Body of pancreas (tissue), 4 donors: ENCODE measurements around the gene NRDE2.

Experiments used
- CTCF ChIP-seq, 7 experiments: fragments of 450-650 bp in 4 of 7; fragments of 200-600 bp in 3 of 7; sonication (generic) in 3 of 7; IDR thresholded peaks; one replicate each; pipeline ENCODE4 v1.5.1; 2016 to 2019; ENCODE audit warnings: antibody characterized with exemption in 7 of 7
- POLR2A ChIP-seq, 3 donors: fragments of 450-650 bp; IDR thresholded peaks; one replicate each; pipeline ENCODE4 v1.6.1; 2016; ENCODE audit warnings: antibody characterized with exemption in 3 of 3, mild to moderate bottlenecking in 2 of 3

DNA sequence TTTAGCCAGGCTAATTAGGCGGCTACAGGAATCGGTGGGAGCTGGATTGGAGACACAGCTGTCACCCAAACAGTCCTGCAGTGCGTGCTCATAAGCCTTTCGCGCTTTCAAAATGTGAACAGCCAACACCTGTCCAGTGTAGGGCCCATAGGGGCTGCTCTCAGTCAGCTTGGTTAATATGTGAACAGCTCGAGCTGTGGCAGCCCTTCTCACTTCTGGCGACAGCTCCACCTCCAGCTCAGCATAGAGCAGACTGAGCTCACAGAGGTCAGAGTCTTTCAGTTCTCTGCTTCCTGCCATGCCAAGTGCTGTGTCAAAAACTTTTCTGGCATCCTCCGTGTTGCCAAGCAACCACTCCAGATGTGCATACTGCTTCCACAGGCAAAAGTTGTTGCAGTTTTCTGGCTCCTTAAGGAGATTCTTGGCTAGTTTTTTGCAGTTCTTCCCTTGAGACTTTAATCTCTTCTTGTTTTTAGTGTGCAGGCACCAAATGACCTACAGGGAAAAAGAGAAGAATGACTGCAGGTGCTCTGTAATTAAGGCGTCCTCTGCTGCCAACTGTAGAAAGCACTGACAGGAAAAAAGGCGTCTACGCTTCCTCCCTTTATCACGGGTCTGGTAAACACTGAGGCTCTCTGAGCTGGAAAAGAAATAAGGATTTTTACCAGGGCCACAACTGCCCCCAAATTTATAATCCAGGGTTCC, 42.9 kb downstream of the NRDE2 start:
- TF ChIP-seq POLR2A (IDR thresholded peaks at IDR 0.05) (no peak), CTCF (IDR thresholded peaks at IDR 0.05) (no peak)
